ENCODE measurements around the gene SLC7A9. TPM values are rescaled to one million over a fixed set of nuclear protein-coding genes. Genes with fewer than 3 reads are reported as not detected.

The SLC7A9 gene
- total RNA-seq, 1 experiment from 2014 or later = 0.11 TPM

DNA sequence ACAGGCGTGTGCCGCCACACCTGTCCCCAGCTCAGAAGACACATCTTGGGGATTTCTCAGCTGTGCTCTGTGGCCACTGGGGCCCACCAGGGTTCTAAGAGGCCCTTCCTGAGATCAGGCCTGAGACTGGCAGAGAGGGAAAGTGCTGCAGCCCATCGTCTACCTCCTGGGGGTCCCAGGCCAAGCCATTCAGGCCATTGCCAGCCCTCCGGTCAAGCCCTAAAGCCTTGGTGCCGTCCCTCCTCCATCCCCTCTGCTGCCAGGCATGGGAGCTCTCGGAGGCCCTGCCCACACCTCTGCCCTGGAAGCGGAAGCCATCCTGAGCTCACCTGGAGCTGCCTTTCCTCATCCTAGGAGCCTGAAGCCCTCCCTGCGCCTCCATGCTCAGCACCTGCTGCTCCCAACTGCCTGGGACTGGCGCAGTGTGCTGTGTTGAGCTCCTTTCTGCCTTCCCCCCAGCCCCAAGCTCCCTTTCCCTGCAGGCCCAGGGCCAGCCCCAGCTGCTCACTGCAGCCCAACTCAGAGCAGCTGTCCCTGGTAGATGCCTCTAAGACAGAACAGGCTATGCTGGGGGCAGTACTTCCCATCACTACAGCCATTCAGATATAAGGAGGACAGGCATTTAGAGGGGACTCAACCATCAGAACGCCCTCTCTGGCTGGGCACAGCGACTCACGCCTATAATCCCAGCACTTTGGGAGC is 2.9 kb downstream of the SLC7A9 start (continued):
- TF ChIP-seq USF1 (CRISPR knock-in tag; IDR thresholded peaks at IDR 0.05) = no peak
- no peak for TF ChIP-seq NFATC4 (CRISPR knock-in tag; IDR thresholded peaks at IDR 0.05)
- TF ChIP-seq, protein P1, sequence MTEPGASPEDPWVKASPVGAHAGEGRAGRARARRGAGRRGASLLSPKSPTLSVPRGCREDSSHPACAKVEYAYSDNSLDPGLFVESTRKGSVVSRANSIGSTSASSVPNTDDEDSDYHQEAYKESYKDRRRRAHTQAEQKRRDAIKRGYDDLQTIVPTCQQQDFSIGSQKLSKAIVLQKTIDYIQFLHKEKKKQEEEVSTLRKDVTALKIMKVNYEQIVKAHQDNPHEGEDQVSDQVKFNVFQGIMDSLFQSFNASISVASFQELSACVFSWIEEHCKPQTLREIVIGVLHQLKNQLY (CRISPR knock-in tag; IDR thresholded peaks at IDR 0.05) = no peak
- no peak for TF ChIP-seq ETV6 (CRISPR knock-in tag; IDR thresholded peaks at IDR 0.05)
- no peak for TF ChIP-seq ATF3 (CRISPR knock-in tag; conservative IDR thresholded peaks at IDR 0.05)
- no peak for TF ChIP-seq RORB (CRISPR knock-in tag; IDR thresholded peaks at IDR 0.05)
- no peak for TF ChIP-seq ZNF263 (CRISPR knock-in tag; IDR thresholded peaks at IDR 0.05; ENCODE audit: low read depth)
- TF ChIP-seq ZNF532 (CRISPR knock-in tag; IDR thresholded peaks at IDR 0.05; ENCODE audit: borderline replicate concordance) = no peak
- TF ChIP-seq GABPB1 (CRISPR knock-in tag; IDR thresholded peaks at IDR 0.05) = no peak
- no peak for TF ChIP-seq ARID4B (CRISPR knock-in tag; IDR thresholded peaks at IDR 0.05; ENCODE audit: borderline replicate concordance)
- no peak for TF ChIP-seq FOXK1 (CRISPR knock-in tag; IDR thresholded peaks at IDR 0.05)
- TF ChIP-seq NR1H2 (CRISPR knock-in tag; IDR thresholded peaks at IDR 0.05) = no peak
- TF ChIP-seq STAT6 (CRISPR knock-in tag; conservative IDR thresholded peaks at IDR 0.05; ENCODE audit: low read depth) = no peak

Measured in WTC11 (cell line).